ENCODE data around the gene SMCO2. TPM values are rescaled to one million over a fixed set of nuclear protein-coding genes. Genes with fewer than 3 reads are reported as not detected.
"Not testable (repeated sequence)": the region's sequence is repeated elsewhere in the genome, so short reads cannot be mapped to it uniquely, and the experiment has no call there.

The SMCO2 gene
- total and polyA plus RNA-seq, 5 donors, result 0.14 to 0.28 TPM; not detected in 3

DNA sequence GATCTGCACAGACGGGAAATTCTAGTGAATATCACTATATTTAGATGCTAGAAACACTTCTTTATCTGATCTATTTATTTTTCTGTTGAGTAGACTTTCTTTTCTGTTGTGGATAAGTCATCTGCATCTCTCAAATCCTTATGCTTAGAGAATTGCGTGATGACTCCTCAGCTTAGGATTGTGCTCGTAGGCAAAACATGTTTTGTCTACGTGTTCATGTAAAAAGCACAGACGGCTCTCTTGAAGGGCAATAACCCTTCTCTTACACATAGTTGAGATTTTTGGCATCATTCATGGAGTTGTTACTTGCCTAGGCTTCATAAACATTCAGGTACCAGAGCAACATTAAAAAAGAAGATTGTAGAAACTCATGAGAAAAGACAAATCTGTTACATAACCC lies 96.1 kb downstream of the SMCO2 start:
- no peaks in the 10 kb centered on the region for H3K9me3 ChIP-seq (ENCODE audit: control insufficient read depth, low read length)
- no peak for ATAC-seq
- no peak for DNase-seq
- H3K4me1 ChIP-seq (ENCODE audit: control insufficient read depth, insufficient read depth, low read length), result peaks cover 27% of the 10 kb centered on the region
- no peaks in the 10 kb centered on the region for H3K27me3 ChIP-seq (ENCODE audit: control insufficient read depth, insufficient read depth)
- 51% methylated on average over 5 of the region's 5 CpGs for WGBS
- no peak overlapping the region for H3K4me3 ChIP-seq (ENCODE audit: low read length)
- no peak overlapping the region for H3K27ac ChIP-seq (ENCODE audit: low read length)
- intact Hi-C loops (cut with DNase I), result loop anchor here in 1 of 4 donors (10.0 kb wide), 1 partner anchor 92 kb away; no protein-coding TSS in a partner anchor

DNA sequence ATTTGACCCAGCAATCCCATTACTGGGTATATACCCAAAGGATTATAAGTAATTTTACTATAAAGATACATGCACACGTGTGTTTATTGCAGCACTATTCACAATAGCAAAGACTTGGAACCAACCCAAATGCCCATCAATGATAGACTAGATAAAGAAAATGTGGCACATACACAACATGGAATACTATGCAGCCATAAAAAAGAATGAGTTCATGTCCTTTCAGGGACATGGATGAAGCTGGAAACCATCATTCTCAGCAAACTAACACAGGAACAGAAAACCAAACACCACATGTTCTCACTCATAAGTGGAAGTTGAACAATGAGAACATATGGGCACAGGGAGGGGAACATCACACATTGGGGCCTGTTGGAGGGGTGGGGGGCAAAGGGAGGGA lies 98.3 kb downstream of the SMCO2 start:
- ATAC-seq; H3K9me3 ChIP-seq (ENCODE audit: control insufficient read depth, low read length); DNase-seq; H3K4me3 ChIP-seq (ENCODE audit: low read length); H3K27me3 ChIP-seq (ENCODE audit: control insufficient read depth, insufficient read depth); H3K27ac ChIP-seq (ENCODE audit: low read length): not testable (repeated sequence)
- 95% methylated on average over 1 of the region's 1 CpG for WGBS
- peaks cover 20% of the 10 kb centered on the region for H3K4me1 ChIP-seq (ENCODE audit: control insufficient read depth, insufficient read depth, low read length)
- intact Hi-C loops (cut with DNase I), result loop anchor here in 1 of 4 donors (10.0 kb wide), 1 partner anchor 90 kb away; no protein-coding TSS in a partner anchor

GRCh38 chr12:27545665-27546064 lies 99.1 kb downstream of the SMCO2 start:
- ATAC-seq (no peak), DNase-seq (no peak)
- no peak overlapping the region for H3K4me3 ChIP-seq (ENCODE audit: low read length)
- H3K4me1 ChIP-seq (ENCODE audit: control insufficient read depth, insufficient read depth, low read length), result peaks cover 20% of the 10 kb centered on the region
- 67% methylated on average over 9 of the region's 9 CpGs for WGBS
- intact Hi-C loops (cut with DNase I), result loop anchor here in 1 of 4 donors (10.0 kb wide), 1 partner anchor 89 kb away; no protein-coding TSS in a partner anchor
- H3K9me3 ChIP-seq (ENCODE audit: control insufficient read depth, low read length), result no peaks in the 10 kb centered on the region
- peak overlapping the region; percentile 45 for H3K27ac ChIP-seq (ENCODE audit: low read length)
- no peaks in the 10 kb centered on the region for H3K27me3 ChIP-seq (ENCODE audit: control insufficient read depth, insufficient read depth)

DNA sequence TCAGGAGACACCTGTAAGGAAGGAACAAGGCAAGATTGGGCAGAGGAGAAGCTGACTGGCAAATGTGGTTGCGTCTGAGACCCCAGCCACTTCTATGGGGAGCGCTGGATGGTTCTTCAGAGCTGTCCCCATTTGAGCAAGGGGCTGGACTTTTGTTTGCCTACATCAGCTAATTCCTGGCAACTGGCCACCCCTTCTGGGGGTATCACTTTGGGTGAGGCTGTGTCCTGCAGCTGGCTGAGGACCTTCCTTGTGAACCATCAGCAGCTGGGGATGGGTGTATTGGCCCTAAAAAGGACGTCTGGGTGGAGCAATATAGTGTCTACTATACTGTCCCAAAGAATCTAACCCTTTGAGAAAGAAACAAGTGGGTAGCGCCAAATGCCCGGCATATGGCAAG lies 101.1 kb downstream of the SMCO2 start:
- 94% methylated on average over 5 of the region's 5 CpGs for WGBS
- peaks cover 19% of the 10 kb centered on the region for H3K4me1 ChIP-seq (ENCODE audit: control insufficient read depth, insufficient read depth, low read length)

GRCh38 chr12:27548301-27549199 lies 102.0 kb downstream of the SMCO2 start:
- intact Hi-C loops (cut with DNase I), result loop anchor here in 1 of 4 donors (10.0 kb wide), 1 partner anchor 86 kb away; no protein-coding TSS in a partner anchor
- ATAC-seq (no peak), DNase-seq (no peak)
- Histone ChIP-seq H3K27me3 (ENCODE audit: control insufficient read depth, insufficient read depth) (no peaks in the 10 kb centered on the region), H3K4me3 (ENCODE audit: low read length) (no peak overlapping the region), H3K9me3 (ENCODE audit: control insufficient read depth, low read length) (no peaks in the 10 kb centered on the region), H3K4me1 (ENCODE audit: control insufficient read depth, insufficient read depth, low read length) (peaks cover 25% of the 10 kb centered on the region), H3K27ac (ENCODE audit: low read length) (peak overlapping the region; percentile 88)
- WGBS, result 89% methylated on average over 8 of the region's 8 CpGs

More for the DNA sequence above, 101.1 kb downstream of the SMCO2 start:
- ATAC-seq, result no peak
- no peak overlapping the region for H3K27ac ChIP-seq (ENCODE audit: low read length)
- H3K9me3 ChIP-seq (ENCODE audit: control insufficient read depth, low read length), result no peaks in the 10 kb centered on the region
- peak in 1 of 3 donors; percentile 57 for DNase-seq
- no peak overlapping the region for H3K4me3 ChIP-seq (ENCODE audit: low read length)
- intact Hi-C loops (cut with DNase I), result loop anchor here in 1 of 4 donors (10.0 kb wide), 1 partner anchor 87 kb away; no protein-coding TSS in a partner anchor
- no peaks in the 10 kb centered on the region for H3K27me3 ChIP-seq (ENCODE audit: control insufficient read depth, insufficient read depth)

DNA sequence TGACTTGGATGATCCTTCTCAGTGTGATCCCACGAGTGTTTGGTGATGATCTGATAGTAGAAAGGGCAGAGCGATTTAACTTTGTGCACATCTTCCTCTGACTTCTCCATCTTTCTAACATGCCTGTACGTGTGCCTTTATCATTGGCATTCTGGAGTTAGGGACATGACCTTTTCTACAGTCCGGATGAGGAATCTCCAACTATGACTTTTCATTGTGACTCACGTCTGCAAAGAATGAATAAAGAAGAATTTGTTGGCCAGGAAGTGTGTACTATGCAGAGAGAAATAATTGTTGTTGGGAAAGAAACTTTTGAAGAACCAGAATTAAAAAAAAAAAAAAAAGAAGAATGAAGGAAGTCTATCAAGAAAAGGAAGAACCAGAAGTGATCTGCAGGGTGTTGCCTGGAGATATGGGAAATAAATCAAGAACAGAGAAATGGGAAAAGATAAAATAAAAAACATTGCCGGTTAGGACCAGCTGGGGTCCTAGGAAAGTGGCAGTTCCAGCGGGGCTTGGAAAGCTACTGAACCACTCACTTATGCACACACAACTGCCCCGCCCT lies 102.8 kb downstream of the SMCO2 start:
- 12% methylated on average over 8 of the region's 8 CpGs for WGBS
- peak; percentile 58 to 83 for ATAC-seq
- intact Hi-C loops (cut with DNase I), result loop anchor here in 1 of 4 donors (10.0 kb wide), 1 partner anchor 85 kb away; no protein-coding TSS in a partner anchor
- Histone ChIP-seq H3K9me3 (ENCODE audit: control insufficient read depth, low read length) (no peaks in the 10 kb centered on the region), H3K4me3 (ENCODE audit: low read length) (no peak overlapping the region), H3K4me1 (ENCODE audit: control insufficient read depth, insufficient read depth, low read length) (peaks cover 27% of the 10 kb centered on the region), H3K27ac (ENCODE audit: low read length) (peak overlapping the region; percentile 98), H3K27me3 (ENCODE audit: control insufficient read depth, insufficient read depth) (no peaks in the 10 kb centered on the region)
- DNase-seq, result no peak

DNA sequence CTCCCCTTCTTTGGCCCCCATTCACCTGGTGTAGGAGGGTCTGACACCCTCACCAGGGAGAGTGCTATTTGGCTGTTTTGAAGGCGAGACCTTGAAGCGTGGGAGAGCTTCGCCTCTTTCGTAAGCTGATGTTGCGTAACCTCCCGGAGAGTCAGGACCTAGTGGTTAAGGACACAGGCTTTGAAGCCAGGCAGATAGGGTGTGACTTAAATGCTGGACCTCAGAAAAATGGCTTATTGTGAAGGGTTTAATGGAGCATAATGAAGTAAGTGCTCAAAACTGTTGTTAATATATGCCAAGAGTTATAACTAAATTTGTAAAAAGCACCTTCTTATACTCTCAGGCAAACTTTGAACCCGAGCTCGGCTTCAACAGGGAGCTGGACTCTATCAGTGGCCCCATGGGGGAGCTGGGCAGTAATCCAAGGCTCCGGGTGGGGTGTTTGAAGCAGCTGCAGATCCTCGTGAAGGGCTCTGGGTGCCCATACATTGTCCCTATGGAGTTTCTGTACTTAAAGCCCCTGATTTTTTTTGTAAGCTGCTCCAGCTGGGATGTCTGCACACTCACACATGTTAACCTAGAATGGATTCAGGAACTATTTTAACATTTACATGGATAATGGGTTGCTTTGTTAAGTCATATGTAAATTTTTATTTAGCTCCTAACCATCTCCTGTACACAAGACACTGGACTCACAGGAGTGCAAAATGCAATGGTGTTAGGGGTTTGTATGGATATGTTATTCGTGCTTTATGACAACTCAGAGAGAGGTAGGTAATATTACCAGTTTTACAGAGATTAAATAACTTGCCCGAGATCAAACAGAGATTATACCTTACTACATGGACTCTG lies 103.5 kb downstream of the SMCO2 start:
- Histone ChIP-seq H3K9me3 (ENCODE audit: control insufficient read depth, low read length) (no peaks in the 10 kb centered on the region), H3K4me3 (ENCODE audit: low read length) (no peak overlapping the region), H3K27me3 (ENCODE audit: control insufficient read depth, insufficient read depth) (no peaks in the 10 kb centered on the region), H3K27ac (ENCODE audit: low read length) (peak overlapping the region; percentile 98), H3K4me1 (ENCODE audit: control insufficient read depth, insufficient read depth, low read length) (peaks cover 30% of the 10 kb centered on the region)
- peak; percentile 86 to 90 (median 90) for DNase-seq
- WGBS, result 16% methylated on average over 12 of the region's 12 CpGs
- peak; percentile 92 to 93 for ATAC-seq
- intact Hi-C loops (cut with DNase I), result loop anchor here in 1 of 4 donors (10.0 kb wide), 1 partner anchor 85 kb away; no protein-coding TSS in a partner anchor

GRCh38 chr12:27550653-27550975 lies 104.1 kb downstream of the SMCO2 start:
- intact Hi-C loops (cut with DNase I), result no loop called here
- H3K4me3 ChIP-seq (ENCODE audit: low read length), result no peak overlapping the region
- no peak for ATAC-seq
- DNase-seq, result no peak
- no peaks in the 10 kb centered on the region for H3K9me3 ChIP-seq (ENCODE audit: control insufficient read depth, low read length)
- peaks cover 26% of the 10 kb centered on the region for H3K4me1 ChIP-seq (ENCODE audit: control insufficient read depth, insufficient read depth, low read length)
- WGBS, result 78% methylated on average over 4 of the region's 4 CpGs
- H3K27ac ChIP-seq (ENCODE audit: low read length), result no peak overlapping the region
- no peaks in the 10 kb centered on the region for H3K27me3 ChIP-seq (ENCODE audit: control insufficient read depth, insufficient read depth)

GRCh38 chr12:27551172-27551840 lies 104.8 kb downstream of the SMCO2 start:
- Histone ChIP-seq H3K4me1 (ENCODE audit: control insufficient read depth, insufficient read depth, low read length) (peaks cover 21% of the 10 kb centered on the region), H3K27me3 (ENCODE audit: control insufficient read depth, insufficient read depth) (no peaks in the 10 kb centered on the region), H3K4me3 (ENCODE audit: low read length) (no peak overlapping the region), H3K9me3 (ENCODE audit: control insufficient read depth, low read length) (no peaks in the 10 kb centered on the region), H3K27ac (ENCODE audit: low read length) (peak overlapping the region; percentile 97)
- peak in 2 of 3 donors; percentile 48 to 67 for DNase-seq
- peak in 1 of 2 donors; percentile 5 for ATAC-seq
- intact Hi-C loops (cut with DNase I), result no loop called here
- WGBS, result 31% methylated on average over 9 of the region's 9 CpGs

Data from right cardiac atrium (tissue), 5 donors.